Nephron progenitor cell (in vitro differentiated cells): Measurements from ENCODE around the gene USP48.
"Not testable (repeated sequence)": the region's sequence is repeated elsewhere in the genome, so short reads cannot be mapped to it uniquely, and the experiment has no call there.

Experiments used
- DNase-seq: peaks from one replicate; pipeline ENCODE4 v3.0.0; 2021
- H3K27ac Mint-ChIP-seq: 2 replicates; pipeline ENCODE4 v1.8.0; 2021; ENCODE audit warnings: mild to moderate bottlenecking, moderate library complexity, mixed read lengths
- H3K27me3 Mint-ChIP-seq: 2 replicates; pipeline ENCODE4 v1.8.0; 2021; ENCODE audit warnings: mild to moderate bottlenecking, low read depth, mixed read lengths; ENCODE audit not compliant: poor library complexity
- H3K36me3 Mint-ChIP-seq: 2 replicates; pipeline ENCODE4 v1.8.0; 2021; ENCODE audit warnings: low read depth, mixed read lengths
- H3K4me1 Mint-ChIP-seq: 2 replicates; pipeline ENCODE4 v1.8.0; 2021; ENCODE audit warnings: mixed read lengths
- H3K4me3 Mint-ChIP-seq: 2 replicates; pipeline ENCODE4 v1.8.0; 2021; ENCODE audit warnings: mild to moderate bottlenecking, moderate library complexity, mixed read lengths
- H3K9me3 Mint-ChIP-seq: 2 replicates; pipeline ENCODE4 v1.8.0; 2021; ENCODE audit warnings: mild to moderate bottlenecking, moderate library complexity, mixed read lengths
- TF ChIP-seq, protein P1 (sequence below): fragments of 200-600 bp; sonication (generic); IDR thresholded peaks from 2 replicates; pipeline ENCODE4 v1.5.0; 2021; ENCODE audit warnings: antibody characterized with exemption

The USP48 gene

DNA sequence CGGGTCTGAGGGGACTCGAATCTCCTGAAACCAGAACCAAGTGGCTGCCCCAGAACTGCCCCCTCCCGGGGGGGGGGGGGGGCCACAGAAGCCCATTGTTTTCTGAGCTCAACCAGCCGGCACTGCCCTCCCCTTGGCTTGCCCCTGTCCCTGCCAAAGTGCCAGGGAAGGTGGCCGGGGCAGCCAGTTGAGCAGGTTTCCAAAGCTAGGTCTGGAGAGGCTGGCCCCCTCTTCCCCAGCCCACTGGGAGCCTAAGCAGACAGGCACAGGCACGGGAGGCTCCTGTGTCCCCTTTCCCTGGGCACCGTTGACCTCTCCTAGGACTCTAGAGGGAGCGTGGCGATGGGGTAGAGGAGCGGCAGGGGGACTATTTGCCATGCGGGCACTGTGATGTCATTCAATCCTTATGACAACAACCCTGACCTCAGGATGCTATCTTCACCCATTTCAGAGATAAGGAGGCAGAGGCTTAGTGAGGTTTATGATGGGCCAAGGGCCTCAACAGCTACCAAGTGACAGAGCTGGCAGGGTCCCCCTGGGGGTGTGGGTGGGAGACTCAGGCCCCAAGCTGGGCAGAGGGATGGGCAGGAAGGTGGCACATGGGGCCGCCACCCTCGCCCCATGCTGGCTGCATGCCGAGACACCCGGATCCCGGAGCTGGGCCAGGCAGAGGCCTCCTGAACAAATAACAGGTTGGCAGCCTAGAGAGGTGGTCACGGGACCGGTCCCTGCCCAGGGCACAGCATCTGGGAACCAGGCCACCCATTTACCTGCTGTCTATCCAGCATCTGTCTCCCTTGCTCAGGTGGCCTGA lies 148.8 kb downstream of the USP48 start:
- Mint-ChIP-seq H3K27me3 (peaks cover 17% of the 10 kb centered on the region), H3K9me3 (no peaks in the 10 kb centered on the region), H3K27ac (no peak overlapping the region), H3K4me3 (no peak overlapping the region), H3K4me1 (peaks cover 28% of the 10 kb centered on the region), H3K36me3 (no peaks in the 10 kb centered on the region)
- no peak for DNase-seq
- TF ChIP-seq, protein P1, sequence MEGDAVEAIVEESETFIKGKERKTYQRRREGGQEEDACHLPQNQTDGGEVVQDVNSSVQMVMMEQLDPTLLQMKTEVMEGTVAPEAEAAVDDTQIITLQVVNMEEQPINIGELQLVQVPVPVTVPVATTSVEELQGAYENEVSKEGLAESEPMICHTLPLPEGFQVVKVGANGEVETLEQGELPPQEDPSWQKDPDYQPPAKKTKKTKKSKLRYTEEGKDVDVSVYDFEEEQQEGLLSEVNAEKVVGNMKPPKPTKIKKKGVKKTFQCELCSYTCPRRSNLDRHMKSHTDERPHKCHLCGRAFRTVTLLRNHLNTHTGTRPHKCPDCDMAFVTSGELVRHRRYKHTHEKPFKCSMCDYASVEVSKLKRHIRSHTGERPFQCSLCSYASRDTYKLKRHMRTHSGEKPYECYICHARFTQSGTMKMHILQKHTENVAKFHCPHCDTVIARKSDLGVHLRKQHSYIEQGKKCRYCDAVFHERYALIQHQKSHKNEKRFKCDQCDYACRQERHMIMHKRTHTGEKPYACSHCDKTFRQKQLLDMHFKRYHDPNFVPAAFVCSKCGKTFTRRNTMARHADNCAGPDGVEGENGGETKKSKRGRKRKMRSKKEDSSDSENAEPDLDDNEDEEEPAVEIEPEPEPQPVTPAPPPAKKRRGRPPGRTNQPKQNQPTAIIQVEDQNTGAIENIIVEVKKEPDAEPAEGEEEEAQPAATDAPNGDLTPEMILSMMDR: no peak

DNA sequence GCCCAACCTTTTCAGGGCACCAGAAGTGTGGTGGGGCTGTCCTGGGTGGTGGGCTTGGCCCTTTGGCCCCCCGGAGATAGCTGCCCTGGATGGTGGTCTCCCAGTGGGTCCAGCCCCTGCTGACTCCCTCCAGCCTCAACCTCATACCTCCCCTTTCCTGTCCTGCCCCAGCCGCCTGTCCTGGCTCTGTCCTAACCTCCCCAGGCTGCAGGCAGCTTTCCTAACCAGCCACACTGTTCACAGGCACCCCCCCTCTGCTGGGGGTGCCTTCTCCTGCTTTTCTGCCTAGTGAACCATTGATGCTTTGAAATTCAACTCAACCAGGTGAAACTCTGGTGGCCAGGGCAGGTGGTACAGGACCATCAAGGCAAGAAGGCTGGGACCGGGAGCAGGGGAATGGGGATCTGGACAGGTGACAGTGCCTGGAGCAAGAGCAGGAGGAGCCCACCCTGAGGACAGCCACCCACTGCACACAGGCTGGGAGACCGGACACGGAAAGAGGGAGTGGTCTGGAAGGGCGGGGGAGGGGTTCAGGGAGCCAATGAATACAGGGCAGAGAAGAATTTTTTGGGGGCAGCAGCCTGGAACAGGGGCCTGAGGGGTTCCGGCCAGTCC lies 149.7 kb downstream of the USP48 start:
- H3K4me3 Mint-ChIP-seq: no peak overlapping the region
- H3K4me1 Mint-ChIP-seq: peaks cover 27% of the 10 kb centered on the region
- peaks cover 17% of the 10 kb centered on the region for H3K27me3 Mint-ChIP-seq
- DNase-seq: no peak
- H3K36me3 Mint-ChIP-seq: no peaks in the 10 kb centered on the region
- TF ChIP-seq, protein P1: no peak
- no peaks in the 10 kb centered on the region for H3K9me3 Mint-ChIP-seq
- H3K27ac Mint-ChIP-seq: no peak overlapping the region

- H3K36me3 Mint-ChIP-seq: no peaks in the 10 kb centered on the region
- no peaks in the 10 kb centered on the region for H3K9me3 Mint-ChIP-seq
- H3K27me3 Mint-ChIP-seq: peaks cover 13% of the 10 kb centered on the region
- DNase-seq: no peak
- TF ChIP-seq, protein P1: no peak
- no peak overlapping the region for H3K27ac Mint-ChIP-seq
- H3K4me3 Mint-ChIP-seq: no peak overlapping the region
- peaks cover 27% of the 10 kb centered on the region for H3K4me1 Mint-ChIP-seq
These were observed 150.7 kb downstream of the USP48 start for GRCh38 chr1:21631944-21632887.

GRCh38 chr1:21631590-21631943 lies 151.4 kb downstream of the USP48 start:
- not testable (repeated sequence) for DNase-seq, H3K4me3 Mint-ChIP-seq, H3K36me3 Mint-ChIP-seq, H3K27ac Mint-ChIP-seq, H3K9me3 Mint-ChIP-seq
- H3K4me1 Mint-ChIP-seq: peaks cover 27% of the 10 kb centered on the region
- H3K27me3 Mint-ChIP-seq: peaks cover 13% of the 10 kb centered on the region

GRCh38 chr1:21630571-21631343 lies 152.2 kb downstream of the USP48 start:
- no peaks in the 10 kb centered on the region for H3K9me3 Mint-ChIP-seq
- H3K4me3 Mint-ChIP-seq: no peak overlapping the region
- no peak for DNase-seq
- TF ChIP-seq, protein P1: no peak
- peaks cover 15% of the 10 kb centered on the region for H3K27me3 Mint-ChIP-seq
- H3K4me1 Mint-ChIP-seq: peaks cover 27% of the 10 kb centered on the region
- no peak overlapping the region for H3K27ac Mint-ChIP-seq
- H3K36me3 Mint-ChIP-seq: no peaks in the 10 kb centered on the region
